ENCODE results near the gene CLK2.

The CLK2 gene

DNA sequence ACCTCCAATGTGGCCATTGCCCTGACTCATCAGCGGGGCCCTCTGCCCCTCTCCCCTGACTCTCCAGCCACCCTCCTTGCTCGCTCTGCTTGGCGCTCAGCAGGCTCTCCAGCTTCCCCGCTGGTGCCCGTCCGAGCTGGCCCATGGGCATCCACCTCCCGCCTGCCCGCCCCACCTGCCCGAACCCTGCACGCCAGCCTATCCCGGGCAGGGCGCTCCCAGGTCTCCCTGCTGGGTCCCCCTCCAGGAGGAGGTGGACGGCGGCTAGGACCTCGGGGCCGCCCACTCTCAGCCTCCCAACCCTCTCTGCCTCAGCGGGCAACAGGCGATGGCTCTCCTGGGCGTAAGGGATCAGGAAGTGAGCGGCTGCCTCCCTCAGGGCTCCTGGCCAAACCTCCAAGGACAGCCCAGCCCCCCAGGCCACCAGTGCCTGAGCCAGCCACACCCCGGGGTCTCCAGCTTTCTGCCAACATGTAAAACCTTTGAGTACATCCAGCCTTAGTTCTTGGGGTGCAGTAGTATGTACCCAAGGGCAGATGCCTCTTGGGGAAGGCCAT lies 14.8 kb upstream of the CLK2 start:
- H3K4me3 ChIP-seq (replicated peaks; ENCODE audit: insufficient read depth, low read length) = no peak overlapping the region
- no peak for DNase-seq (ENCODE audit: low read depth in 1 of 2, low spot score in 1 of 2)
- H3K27me3 ChIP-seq (ENCODE audit: insufficient read depth, poor library complexity, severe bottlenecking) = peaks cover 4% of the 10 kb centered on the region
- H3K27ac ChIP-seq (replicated peaks) = no peak overlapping the region
- TF ChIP-seq, protein P1, sequence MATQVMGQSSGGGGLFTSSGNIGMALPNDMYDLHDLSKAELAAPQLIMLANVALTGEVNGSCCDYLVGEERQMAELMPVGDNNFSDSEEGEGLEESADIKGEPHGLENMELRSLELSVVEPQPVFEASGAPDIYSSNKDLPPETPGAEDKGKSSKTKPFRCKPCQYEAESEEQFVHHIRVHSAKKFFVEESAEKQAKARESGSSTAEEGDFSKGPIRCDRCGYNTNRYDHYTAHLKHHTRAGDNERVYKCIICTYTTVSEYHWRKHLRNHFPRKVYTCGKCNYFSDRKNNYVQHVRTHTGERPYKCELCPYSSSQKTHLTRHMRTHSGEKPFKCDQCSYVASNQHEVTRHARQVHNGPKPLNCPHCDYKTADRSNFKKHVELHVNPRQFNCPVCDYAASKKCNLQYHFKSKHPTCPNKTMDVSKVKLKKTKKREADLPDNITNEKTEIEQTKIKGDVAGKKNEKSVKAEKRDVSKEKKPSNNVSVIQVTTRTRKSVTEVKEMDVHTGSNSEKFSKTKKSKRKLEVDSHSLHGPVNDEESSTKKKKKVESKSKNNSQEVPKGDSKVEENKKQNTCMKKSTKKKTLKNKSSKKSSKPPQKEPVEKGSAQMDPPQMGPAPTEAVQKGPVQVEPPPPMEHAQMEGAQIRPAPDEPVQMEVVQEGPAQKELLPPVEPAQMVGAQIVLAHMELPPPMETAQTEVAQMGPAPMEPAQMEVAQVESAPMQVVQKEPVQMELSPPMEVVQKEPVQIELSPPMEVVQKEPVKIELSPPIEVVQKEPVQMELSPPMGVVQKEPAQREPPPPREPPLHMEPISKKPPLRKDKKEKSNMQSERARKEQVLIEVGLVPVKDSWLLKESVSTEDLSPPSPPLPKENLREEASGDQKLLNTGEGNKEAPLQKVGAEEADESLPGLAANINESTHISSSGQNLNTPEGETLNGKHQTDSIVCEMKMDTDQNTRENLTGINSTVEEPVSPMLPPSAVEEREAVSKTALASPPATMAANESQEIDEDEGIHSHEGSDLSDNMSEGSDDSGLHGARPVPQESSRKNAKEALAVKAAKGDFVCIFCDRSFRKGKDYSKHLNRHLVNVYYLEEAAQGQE (IDR thresholded peaks at IDR 0.05; ENCODE audit: insufficient replicate concordance, low read depth) = no peak
- TF ChIP-seq SPI1 (IDR thresholded peaks at IDR 0.05; ENCODE audit: borderline replicate concordance, low read depth) (no peak), GABPA (IDR thresholded peaks at IDR 0.05; ENCODE audit: low read depth) (no peak), POLR2AphosphoS5 (IDR thresholded peaks at IDR 0.05; ENCODE audit: low read depth) (no peak)
- TF ChIP-seq, protein P2, sequence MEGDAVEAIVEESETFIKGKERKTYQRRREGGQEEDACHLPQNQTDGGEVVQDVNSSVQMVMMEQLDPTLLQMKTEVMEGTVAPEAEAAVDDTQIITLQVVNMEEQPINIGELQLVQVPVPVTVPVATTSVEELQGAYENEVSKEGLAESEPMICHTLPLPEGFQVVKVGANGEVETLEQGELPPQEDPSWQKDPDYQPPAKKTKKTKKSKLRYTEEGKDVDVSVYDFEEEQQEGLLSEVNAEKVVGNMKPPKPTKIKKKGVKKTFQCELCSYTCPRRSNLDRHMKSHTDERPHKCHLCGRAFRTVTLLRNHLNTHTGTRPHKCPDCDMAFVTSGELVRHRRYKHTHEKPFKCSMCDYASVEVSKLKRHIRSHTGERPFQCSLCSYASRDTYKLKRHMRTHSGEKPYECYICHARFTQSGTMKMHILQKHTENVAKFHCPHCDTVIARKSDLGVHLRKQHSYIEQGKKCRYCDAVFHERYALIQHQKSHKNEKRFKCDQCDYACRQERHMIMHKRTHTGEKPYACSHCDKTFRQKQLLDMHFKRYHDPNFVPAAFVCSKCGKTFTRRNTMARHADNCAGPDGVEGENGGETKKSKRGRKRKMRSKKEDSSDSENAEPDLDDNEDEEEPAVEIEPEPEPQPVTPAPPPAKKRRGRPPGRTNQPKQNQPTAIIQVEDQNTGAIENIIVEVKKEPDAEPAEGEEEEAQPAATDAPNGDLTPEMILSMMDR (IDR thresholded peaks at IDR 0.05; ENCODE audit: insufficient read depth, low read length) = no peak

- TF ChIP-seq, protein P2 (IDR thresholded peaks at IDR 0.05; ENCODE audit: insufficient read depth, low read length) = no peak
- Histone ChIP-seq H3K4me3 (replicated peaks; ENCODE audit: insufficient read depth, low read length) (no peak overlapping the region), H3K27me3 (ENCODE audit: insufficient read depth, poor library complexity, severe bottlenecking) (no peaks in the 10 kb centered on the region), H3K27ac (replicated peaks) (no peak overlapping the region)
- DNase-seq (ENCODE audit: low read depth in 1 of 2, low spot score in 1 of 2) = no peak
These were observed 13.2 kb upstream of the CLK2 start for GRCh38 chr1:155286544-155286943.

- TF ChIP-seq SPI1 (IDR thresholded peaks at IDR 0.05; ENCODE audit: borderline replicate concordance, low read depth) = no peak
- TF ChIP-seq, protein P1 (IDR thresholded peaks at IDR 0.05; ENCODE audit: insufficient replicate concordance, low read depth) = no peak
- DNase-seq (ENCODE audit: low read depth in 1 of 2, low spot score in 1 of 2) = no peak
- Histone ChIP-seq H3K27ac (replicated peaks) (no peak overlapping the region), H3K4me3 (replicated peaks; ENCODE audit: insufficient read depth, low read length) (no peak overlapping the region), H3K27me3 (ENCODE audit: insufficient read depth, poor library complexity, severe bottlenecking) (no peaks in the 10 kb centered on the region)
These were observed 12.3 kb upstream of the CLK2 start for GRCh38 chr1:155285631-155286044.

DNA sequence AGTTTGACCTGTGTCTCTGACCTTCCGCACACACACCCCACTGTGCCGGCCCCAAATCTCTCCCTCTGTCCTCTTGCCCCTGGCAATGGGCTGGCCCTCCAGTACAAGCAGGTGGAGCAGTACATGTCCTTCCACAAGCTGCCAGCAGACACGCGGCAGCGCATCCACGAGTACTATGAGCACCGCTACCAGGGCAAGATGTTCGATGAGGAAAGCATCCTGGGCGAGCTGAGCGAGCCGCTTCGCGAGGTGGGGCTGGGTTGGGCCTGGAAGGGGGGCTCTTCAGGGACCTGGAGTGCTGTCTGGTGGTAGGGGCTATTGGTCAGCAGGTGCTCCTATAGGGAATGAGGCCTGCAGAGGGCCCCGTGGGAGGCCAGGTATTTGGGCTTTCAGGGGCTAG lies 11.8 kb upstream of the CLK2 start:
- no peak overlapping the region for H3K4me3 ChIP-seq (replicated peaks; ENCODE audit: insufficient read depth, low read length)
- TF ChIP-seq POLR2AphosphoS5 (IDR thresholded peaks at IDR 0.05; ENCODE audit: low read depth) (no peak), GABPA (IDR thresholded peaks at IDR 0.05; ENCODE audit: low read depth) (no peak), SPI1 (IDR thresholded peaks at IDR 0.05; ENCODE audit: borderline replicate concordance, low read depth) (no peak)
- TF ChIP-seq, protein P2 (IDR thresholded peaks at IDR 0.05; ENCODE audit: insufficient read depth, low read length) = no peak
- TF ChIP-seq, protein P1 (IDR thresholded peaks at IDR 0.05; ENCODE audit: insufficient replicate concordance, low read depth) = no peak
- H3K27ac ChIP-seq (replicated peaks) = no peak overlapping the region
- DNase-seq (ENCODE audit: low read depth in 1 of 2, low spot score in 1 of 2) = no peak
- no peaks in the 10 kb centered on the region for H3K27me3 ChIP-seq (ENCODE audit: insufficient read depth, poor library complexity, severe bottlenecking)

Measured in HL-60 (cell line).